ENCODE measurements around the gene CCDC122. TPM values are rescaled to one million over a fixed set of nuclear protein-coding genes. Genes with fewer than 3 reads are reported as not detected.

The CCDC122 gene
- total RNA-seq, 4 donors from 2014 or later = 1.3 to 5.1 (median 2.1) TPM

DNA sequence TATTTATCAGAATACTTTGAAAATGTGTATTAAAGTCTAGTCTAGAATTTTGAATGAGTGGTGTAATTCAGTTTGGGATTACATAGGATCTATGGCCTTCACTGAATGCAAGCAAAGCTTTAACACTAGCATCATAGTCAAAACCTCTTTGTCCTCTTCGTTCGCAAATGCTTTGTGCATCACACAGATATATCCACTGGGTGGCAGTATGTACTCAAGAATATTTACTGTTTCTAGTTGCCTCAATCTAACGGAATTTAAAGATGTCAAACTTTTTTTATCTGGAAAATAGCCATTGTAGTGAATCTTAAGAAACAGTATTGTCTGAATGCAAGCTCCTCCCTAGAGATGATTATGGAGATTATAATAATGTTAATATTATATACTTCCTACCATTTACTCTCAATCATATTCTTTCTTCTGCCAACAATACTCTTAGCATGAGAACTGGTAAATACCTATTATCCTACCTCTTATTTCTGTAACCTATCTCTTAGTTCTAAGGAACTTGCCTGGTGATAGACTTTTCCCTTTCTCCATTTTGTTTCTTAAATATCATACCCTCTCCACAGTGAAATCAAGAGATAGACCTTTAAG, 26.0 kb upstream of the CCDC122 start:
- intact Hi-C loops (cut with DNase I; ENCODE audit: low total_unique reads) = loop anchor here (2.0 kb wide), 1 partner anchor 533 kb away; no protein-coding TSS in a partner anchor
- peak in 1 of 2 donors; percentile 43 for DNase-seq (ENCODE audit: low spot score in 2 of 2)
- no peak for TF ChIP-seq POLR2A (IDR thresholded peaks at IDR 0.05)
- TF ChIP-seq, protein P1, sequence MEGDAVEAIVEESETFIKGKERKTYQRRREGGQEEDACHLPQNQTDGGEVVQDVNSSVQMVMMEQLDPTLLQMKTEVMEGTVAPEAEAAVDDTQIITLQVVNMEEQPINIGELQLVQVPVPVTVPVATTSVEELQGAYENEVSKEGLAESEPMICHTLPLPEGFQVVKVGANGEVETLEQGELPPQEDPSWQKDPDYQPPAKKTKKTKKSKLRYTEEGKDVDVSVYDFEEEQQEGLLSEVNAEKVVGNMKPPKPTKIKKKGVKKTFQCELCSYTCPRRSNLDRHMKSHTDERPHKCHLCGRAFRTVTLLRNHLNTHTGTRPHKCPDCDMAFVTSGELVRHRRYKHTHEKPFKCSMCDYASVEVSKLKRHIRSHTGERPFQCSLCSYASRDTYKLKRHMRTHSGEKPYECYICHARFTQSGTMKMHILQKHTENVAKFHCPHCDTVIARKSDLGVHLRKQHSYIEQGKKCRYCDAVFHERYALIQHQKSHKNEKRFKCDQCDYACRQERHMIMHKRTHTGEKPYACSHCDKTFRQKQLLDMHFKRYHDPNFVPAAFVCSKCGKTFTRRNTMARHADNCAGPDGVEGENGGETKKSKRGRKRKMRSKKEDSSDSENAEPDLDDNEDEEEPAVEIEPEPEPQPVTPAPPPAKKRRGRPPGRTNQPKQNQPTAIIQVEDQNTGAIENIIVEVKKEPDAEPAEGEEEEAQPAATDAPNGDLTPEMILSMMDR (IDR thresholded peaks at IDR 0.05) = peak in 1 of 3 donors; percentile 86
- H3K4me3 ChIP-seq (ENCODE audit: low read depth, poor library complexity, severe bottlenecking) = no peak overlapping the region
- 0 to 2% methylated on average over 3 of the region's 3 CpGs for WGBS, 2 donors

DNA sequence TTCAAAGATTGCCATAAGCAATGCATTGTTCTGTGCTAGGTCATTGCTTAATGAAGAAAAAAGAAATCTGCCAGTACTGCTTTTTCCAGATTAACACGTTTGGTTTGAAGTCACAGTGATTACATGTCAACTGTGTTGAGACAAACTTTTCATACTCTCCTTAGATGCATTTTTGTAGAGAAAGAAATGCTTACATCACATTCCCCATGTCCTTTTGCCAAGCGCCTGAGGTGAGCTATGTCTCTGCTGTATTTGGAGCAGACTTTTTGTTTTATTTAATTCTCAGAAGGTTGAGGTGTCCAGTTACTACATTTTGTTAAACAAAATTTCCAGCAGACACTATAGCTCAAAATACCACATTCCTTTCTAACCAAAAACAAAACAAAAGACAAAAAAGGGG, 16.4 kb upstream of the CCDC122 start:
- intact Hi-C loops (cut with DNase I; ENCODE audit: low total_unique reads) = no loop called here
- TF ChIP-seq, protein P1 (IDR thresholded peaks at IDR 0.05) = no peak
- no peak for TF ChIP-seq POLR2A (IDR thresholded peaks at IDR 0.05)
- 40 to 64% methylated on average over 2 of the region's 2 CpGs for WGBS, 2 donors
- no peak overlapping the region for H3K4me3 ChIP-seq (ENCODE audit: low read depth, poor library complexity, severe bottlenecking)
- DNase-seq (ENCODE audit: low spot score in 2 of 2) = no peak

DNA sequence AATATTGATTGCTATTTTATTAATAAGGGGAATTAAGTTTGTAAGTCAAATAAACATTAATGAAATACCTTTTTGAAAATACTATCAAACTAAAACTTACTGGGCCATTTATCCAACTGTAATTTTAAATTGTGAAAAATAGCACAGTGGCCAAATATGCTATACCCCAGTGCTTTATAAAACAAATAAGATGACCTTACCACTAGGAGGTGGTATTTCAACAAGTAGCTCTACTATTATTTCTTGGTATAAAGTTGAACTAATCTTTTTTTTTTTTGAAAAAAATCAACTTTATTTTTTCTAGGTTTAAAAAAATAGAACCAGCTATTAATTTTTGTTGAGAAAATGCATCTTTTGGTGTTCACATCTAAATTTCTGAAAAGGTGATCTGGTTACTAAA, 14.9 kb upstream of the CCDC122 start:
- DNase-seq (ENCODE audit: low spot score in 2 of 2) = no peak
- intact Hi-C loops (cut with DNase I; ENCODE audit: low total_unique reads) = no loop called here
- no peak overlapping the region for H3K4me3 ChIP-seq (ENCODE audit: low read depth, poor library complexity, severe bottlenecking)
- TF ChIP-seq, protein P1 (IDR thresholded peaks at IDR 0.05) = no peak
- no peak for TF ChIP-seq POLR2A (IDR thresholded peaks at IDR 0.05)

DNA sequence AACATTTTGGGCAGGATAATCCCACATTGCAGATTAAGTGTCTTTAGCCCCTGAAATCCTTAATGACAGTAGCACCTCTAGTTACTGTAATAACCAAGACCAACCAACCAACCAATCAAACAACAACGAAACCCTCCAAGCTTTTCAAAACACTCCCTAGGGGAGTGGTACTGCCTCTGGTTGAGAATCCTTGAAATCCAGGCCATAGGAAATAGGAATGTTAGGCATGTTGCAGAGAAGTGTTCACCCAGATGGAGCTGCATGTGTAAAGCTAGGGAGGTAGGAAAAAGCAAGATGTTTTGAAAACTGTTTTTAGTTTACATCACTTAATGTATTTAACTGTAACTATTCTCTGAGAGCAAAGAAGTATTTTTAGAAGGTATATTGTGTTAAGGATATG, 4.7 kb upstream of the CCDC122 start:
- no peak for DNase-seq (ENCODE audit: low spot score in 2 of 2)
- no peak for TF ChIP-seq POLR2A (IDR thresholded peaks at IDR 0.05)
- TF ChIP-seq, protein P1 (IDR thresholded peaks at IDR 0.05) = no peak
- 86 to 89% methylated on average over 1 of the region's 1 CpG for WGBS, 2 donors
- intact Hi-C loops (cut with DNase I; ENCODE audit: low total_unique reads) = no loop called here
- H3K4me3 ChIP-seq (ENCODE audit: low read depth, poor library complexity, severe bottlenecking) = no peak overlapping the region

DNA sequence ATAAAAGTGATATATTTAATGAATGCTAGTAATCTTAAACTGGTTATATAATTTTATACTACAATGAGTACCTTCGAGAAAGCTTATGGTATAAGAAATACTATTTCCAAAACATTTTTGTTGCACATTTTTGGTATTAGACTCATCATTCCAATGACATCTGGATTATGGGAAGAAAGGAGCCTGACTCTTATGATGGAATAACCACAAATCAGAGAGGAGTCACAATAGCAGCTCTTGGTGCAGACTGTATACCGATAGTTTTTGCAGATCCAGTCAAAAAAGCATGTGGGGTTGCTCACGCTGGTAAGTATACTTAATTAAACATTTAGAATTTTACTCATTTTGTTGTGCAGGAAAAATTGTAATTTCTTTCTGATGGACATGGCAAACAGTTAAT, 4.1 kb upstream of the CCDC122 start:
- 92 to 95% methylated on average over 3 of the region's 3 CpGs for WGBS, 2 donors
- no peak for TF ChIP-seq POLR2A (IDR thresholded peaks at IDR 0.05)
- TF ChIP-seq, protein P1 (IDR thresholded peaks at IDR 0.05) = no peak
- intact Hi-C loops (cut with DNase I; ENCODE audit: low total_unique reads) = no loop called here
- H3K4me3 ChIP-seq (ENCODE audit: low read depth, poor library complexity, severe bottlenecking) = no peak overlapping the region
- DNase-seq (ENCODE audit: low spot score in 2 of 2) = no peak

DNA sequence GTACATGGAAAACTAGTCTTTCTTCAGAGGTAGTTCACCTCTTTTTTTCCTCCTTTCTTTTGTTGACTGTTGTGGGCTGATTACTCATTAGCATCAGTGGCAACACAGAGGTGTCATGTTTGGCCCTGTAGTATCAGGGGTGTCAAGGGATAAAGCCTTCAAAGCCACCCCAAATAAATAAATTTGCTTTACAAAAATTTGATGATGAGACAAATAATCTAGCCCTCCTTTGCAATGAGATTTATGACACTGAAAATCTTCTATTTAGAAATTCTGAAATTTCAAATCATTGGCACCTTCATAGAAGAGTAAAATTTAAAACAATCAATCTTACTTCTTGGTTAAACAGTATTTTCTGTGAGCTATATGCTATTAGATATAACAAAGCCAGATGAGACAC, 2.0 kb upstream of the CCDC122 start:
- intact Hi-C loops (cut with DNase I; ENCODE audit: low total_unique reads) = no loop called here
- DNase-seq (ENCODE audit: low spot score in 2 of 2) = no peak
- no peak overlapping the region for H3K4me3 ChIP-seq (ENCODE audit: low read depth, poor library complexity, severe bottlenecking)
- TF ChIP-seq POLR2A (IDR thresholded peaks at IDR 0.05) = no peak
- TF ChIP-seq, protein P1 (IDR thresholded peaks at IDR 0.05) = no peak

Measured in lower leg skin (tissue), 4 donors.